ENCODE measurements around the gene APOH. TPM values are rescaled to one million over a fixed set of nuclear protein-coding genes. Genes with fewer than 3 reads are reported as not detected.

The APOH gene
- total and polyA plus RNA-seq, 2 of the 13 experiments (the other 11 are each of a cell fraction or from before 2014, with no cell fraction given), result 4,846 to 5,748 TPM

DNA sequence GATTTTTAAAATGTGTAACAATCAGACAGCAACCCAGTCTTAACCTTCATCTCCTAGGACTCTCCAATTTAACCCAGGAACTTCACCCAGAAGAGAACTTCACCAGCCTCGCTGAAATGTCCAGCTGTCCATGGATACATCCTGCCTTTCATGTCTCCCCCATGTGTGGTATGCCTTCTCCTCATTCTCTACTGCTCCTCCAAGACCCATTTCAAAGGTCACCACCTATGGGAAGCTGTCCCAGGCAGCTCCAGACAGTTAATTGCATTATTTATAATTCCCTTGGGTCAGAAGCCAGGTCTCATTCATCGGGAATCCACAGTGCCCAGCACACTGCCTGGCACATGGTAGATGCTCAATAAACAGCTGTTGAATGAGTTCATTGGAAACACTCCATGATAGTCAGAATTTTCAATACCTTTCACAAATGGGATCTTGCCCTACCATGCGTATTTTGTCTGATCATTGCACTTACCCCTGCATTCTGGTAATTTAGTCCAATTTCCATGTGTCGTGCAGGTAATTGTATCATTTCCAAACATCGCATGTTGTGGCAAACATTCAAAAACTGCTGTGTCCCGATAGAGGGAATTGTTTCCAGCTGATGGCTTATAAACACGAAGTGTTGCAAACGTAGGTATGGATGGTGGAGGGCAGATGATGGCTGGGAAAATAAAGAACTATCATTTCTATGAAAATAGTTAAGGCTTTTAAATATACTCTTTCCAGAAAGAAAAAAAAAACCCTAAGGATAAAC lies 9.0 kb downstream of the APOH start (continued):
- TF ChIP-seq, protein P1, sequence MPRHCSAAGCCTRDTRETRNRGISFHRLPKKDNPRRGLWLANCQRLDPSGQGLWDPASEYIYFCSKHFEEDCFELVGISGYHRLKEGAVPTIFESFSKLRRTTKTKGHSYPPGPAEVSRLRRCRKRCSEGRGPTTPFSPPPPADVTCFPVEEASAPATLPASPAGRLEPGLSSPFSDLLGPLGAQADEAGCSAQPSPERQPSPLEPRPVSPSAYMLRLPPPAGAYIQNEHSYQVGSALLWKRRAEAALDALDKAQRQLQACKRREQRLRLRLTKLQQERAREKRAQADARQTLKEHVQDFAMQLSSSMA (CRISPR knock-in tag; IDR thresholded peaks at IDR 0.05), result 0 out of 2 replicates have a peak, but pooled peaks have one; percentile 38
- TF ChIP-seq, protein P2, sequence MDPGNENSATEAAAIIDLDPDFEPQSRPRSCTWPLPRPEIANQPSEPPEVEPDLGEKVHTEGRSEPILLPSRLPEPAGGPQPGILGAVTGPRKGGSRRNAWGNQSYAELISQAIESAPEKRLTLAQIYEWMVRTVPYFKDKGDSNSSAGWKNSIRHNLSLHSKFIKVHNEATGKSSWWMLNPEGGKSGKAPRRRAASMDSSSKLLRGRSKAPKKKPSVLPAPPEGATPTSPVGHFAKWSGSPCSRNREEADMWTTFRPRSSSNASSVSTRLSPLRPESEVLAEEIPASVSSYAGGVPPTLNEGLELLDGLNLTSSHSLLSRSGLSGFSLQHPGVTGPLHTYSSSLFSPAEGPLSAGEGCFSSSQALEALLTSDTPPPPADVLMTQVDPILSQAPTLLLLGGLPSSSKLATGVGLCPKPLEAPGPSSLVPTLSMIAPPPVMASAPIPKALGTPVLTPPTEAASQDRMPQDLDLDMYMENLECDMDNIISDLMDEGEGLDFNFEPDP (CRISPR knock-in tag; conservative IDR thresholded peaks at IDR 0.05), result 0 out of 2 replicates have a peak, but pooled peaks have one; percentile 52
- TF ChIP-seq, protein P3, sequence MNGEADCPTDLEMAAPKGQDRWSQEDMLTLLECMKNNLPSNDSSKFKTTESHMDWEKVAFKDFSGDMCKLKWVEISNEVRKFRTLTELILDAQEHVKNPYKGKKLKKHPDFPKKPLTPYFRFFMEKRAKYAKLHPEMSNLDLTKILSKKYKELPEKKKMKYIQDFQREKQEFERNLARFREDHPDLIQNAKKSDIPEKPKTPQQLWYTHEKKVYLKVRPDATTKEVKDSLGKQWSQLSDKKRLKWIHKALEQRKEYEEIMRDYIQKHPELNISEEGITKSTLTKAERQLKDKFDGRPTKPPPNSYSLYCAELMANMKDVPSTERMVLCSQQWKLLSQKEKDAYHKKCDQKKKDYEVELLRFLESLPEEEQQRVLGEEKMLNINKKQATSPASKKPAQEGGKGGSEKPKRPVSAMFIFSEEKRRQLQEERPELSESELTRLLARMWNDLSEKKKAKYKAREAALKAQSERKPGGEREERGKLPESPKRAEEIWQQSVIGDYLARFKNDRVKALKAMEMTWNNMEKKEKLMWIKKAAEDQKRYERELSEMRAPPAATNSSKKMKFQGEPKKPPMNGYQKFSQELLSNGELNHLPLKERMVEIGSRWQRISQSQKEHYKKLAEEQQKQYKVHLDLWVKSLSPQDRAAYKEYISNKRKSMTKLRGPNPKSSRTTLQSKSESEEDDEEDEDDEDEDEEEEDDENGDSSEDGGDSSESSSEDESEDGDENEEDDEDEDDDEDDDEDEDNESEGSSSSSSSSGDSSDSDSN (CRISPR knock-in tag; IDR thresholded peaks at IDR 0.05), result no peak
- TF ChIP-seq ZNF792 (CRISPR knock-in tag; IDR thresholded peaks at IDR 0.05) (no peak), ATF1 (CRISPR knock-in tag; IDR thresholded peaks at IDR 0.05) (no peak)

DNA sequence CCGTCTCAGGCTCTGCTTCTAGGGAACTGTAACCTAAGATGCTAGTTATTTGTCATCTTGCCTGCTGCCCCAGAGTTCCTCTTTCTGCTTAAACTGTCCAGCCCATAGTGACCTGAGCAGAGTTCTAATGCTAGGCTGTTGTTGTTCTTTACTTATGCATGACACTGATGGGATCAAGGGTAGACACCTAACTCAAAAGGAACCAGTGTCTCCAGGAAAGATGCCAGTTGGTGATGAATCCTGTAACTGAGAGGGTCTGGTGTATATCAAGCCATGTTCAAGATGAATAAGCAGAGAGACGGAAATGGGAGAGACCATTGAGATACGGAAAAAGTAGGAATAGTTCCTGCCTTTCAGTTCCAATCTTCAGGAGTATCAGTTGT lies 13.7 kb downstream of the APOH start:
- Histone ChIP-seq H3K9me3 (ENCODE audit: low read length) (no peaks in the 10 kb centered on the region), H2AFZ (ENCODE audit: low read length) (no peak overlapping the region), H3K27me3 (ENCODE audit: control insufficient read depth in 1 of 2, insufficient read depth in 2 of 2, low read length in 2 of 2) (no peaks in the 10 kb centered on the region), H3K27ac (ENCODE audit: extremely low read length, insufficient read depth, low read length) (no peak overlapping the region), H3K4me1 (ENCODE audit: insufficient read depth, low read length) (peaks cover 58% of the 10 kb centered on the region), H3K36me3 (replicated peaks in 1 of 2; ENCODE audit: control insufficient read depth in 1 of 2, insufficient read depth in 2 of 2, low read length in 2 of 2) (peaks cover 30 to 80% of the 10 kb centered on the region in 2 experiments), H3K79me2 (ENCODE audit: insufficient read depth, low read length) (peaks cover 2% of the 10 kb centered on the region), H3K9ac (ENCODE audit: insufficient read depth, low read depth, low read length) (no peak overlapping the region), H3K4me2 (ENCODE audit: low read depth, low read length) (no peak overlapping the region), H3K4me3 (replicated peaks in 1 of 3; ENCODE audit: insufficient read depth in 1 of 3, low read depth in 2 of 3, low read length in 3 of 3) (no peak overlapping the region), H4K20me1 (ENCODE audit: insufficient read depth, low read length) (peaks cover 4% of the 10 kb centered on the region)
- FAIRE-seq (no peak), ATAC-seq (no peak), DNase-seq (ENCODE audit: low spot score) (no peak)
- intact Hi-C loops (cut with micrococcal nuclease; ENCODE audit: unreplicated experiment), result no loop called here
- CTCF ChIA-PET (ENCODE audit: low intra/inter-chr PET ratio, low total read pairs), result no interaction called here
- in situ Hi-C loops (cut with HindIII; ENCODE audit: extremely low pct_ligation_motif_present, low pct_unique_long_range_greater_than_20kb), result no loop called here
- POLR2A ChIA-PET, result no interaction called here
- WGBS (ENCODE audit: low lambda C conversion rate), result 86% methylated on average over 3 of the region's 3 CpGs
- TSS peak; percentile 0 for BruUV-seq (replicated peaks)
- TF ChIP-seq IKZF1 (IDR thresholded peaks at IDR 0.05), result no peak
- TF ChIP-seq, protein P4, sequence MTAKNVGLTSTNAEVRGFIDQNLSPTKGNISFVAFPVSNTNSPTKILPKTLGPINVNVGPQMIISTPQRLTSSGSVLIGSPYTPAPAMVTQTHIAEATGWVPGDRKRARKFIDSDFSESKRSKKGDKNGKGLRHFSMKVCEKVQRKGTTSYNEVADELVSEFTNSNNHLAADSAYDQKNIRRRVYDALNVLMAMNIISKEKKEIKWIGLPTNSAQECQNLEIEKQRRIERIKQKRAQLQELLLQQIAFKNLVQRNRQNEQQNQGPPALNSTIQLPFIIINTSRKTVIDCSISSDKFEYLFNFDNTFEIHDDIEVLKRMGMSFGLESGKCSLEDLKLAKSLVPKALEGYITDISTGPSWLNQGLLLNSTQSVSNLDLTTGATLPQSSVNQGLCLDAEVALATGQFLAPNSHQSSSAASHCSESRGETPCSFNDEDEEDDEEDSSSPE (CRISPR knock-in tag; IDR thresholded peaks at IDR 0.05), result no peak
- TF ChIP-seq, protein P5, sequence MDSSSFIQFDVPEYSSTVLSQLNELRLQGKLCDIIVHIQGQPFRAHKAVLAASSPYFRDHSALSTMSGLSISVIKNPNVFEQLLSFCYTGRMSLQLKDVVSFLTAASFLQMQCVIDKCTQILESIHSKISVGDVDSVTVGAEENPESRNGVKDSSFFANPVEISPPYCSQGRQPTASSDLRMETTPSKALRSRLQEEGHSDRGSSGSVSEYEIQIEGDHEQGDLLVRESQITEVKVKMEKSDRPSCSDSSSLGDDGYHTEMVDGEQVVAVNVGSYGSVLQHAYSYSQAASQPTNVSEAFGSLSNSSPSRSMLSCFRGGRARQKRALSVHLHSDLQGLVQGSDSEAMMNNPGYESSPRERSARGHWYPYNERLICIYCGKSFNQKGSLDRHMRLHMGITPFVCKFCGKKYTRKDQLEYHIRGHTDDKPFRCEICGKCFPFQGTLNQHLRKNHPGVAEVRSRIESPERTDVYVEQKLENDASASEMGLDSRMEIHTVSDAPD (CRISPR knock-in tag; IDR thresholded peaks at IDR 0.05), result 0 out of 2 replicates have a peak, but pooled peaks have one; percentile 22
- no peak for TF ChIP-seq SRSF1 (optimal IDR thresholded peaks at IDR 0.05; ENCODE audit: low read depth, low read length)
- TF ChIP-seq RBM22 (optimal IDR thresholded peaks at IDR 0.05; ENCODE audit: low read length), result peak; percentile 51
- TF ChIP-seq ZNF354B (CRISPR knock-in tag; IDR thresholded peaks at IDR 0.05), result 0 out of 2 replicates have a peak, but pooled peaks have one; percentile 54
- TF ChIP-seq ZNF607 (CRISPR knock-in tag; IDR thresholded peaks at IDR 0.05; ENCODE audit: borderline replicate concordance), result no peak
- TF ChIP-seq POLR2A (IDR thresholded peaks at IDR 0.05; ENCODE audit: insufficient read depth in 1 of 2, low read depth in 2 of 2, low read length in 2 of 2), result peak in 1 of 2 experiments; percentile 6; a peak in 2 of 4 replicates
- TF ChIP-seq ZC3H13 (CRISPR knock-in tag; IDR thresholded peaks at IDR 0.05), result no peak
- TF ChIP-seq KAT2B (IDR thresholded peaks at IDR 0.05; ENCODE audit: borderline replicate concordance, low read depth, low read length), result no peak
- TF ChIP-seq MEF2D (CRISPR knock-in tag; IDR thresholded peaks at IDR 0.05), result no peak
- TF ChIP-seq PAF1 (CRISPR knock-in tag; IDR thresholded peaks at IDR 0.05), result peak; percentile 72; the same call in 1 of the 2 replicates

Measured in HepG2 (cell line).